GM08714 (cell line): ENCODE measurements around the gene TMEM89.

Source experiments
- H3K4me3 ChIP-seq: fragments of 200-500 bp; sonication (Bioruptor generic); 2 replicates; pipeline ENCODE4 v1.5.1; 2014; ENCODE audit warnings: mild to moderate bottlenecking, low read length, inconsistent platforms
- ZNF274 ChIP-seq: IDR thresholded peaks from 2 replicates; pipeline ENCODE4 v1.6.1; 2012; ENCODE audit warnings: mild to moderate bottlenecking, low read depth, low read length

TMEM89 gene

GRCh38 chr3:48652923-48653715 lies 31.6 kb upstream of the TMEM89 start:
- H3K4me3 ChIP-seq, result no peak overlapping the region
- TF ChIP-seq ZNF274, result no peak

DNA sequence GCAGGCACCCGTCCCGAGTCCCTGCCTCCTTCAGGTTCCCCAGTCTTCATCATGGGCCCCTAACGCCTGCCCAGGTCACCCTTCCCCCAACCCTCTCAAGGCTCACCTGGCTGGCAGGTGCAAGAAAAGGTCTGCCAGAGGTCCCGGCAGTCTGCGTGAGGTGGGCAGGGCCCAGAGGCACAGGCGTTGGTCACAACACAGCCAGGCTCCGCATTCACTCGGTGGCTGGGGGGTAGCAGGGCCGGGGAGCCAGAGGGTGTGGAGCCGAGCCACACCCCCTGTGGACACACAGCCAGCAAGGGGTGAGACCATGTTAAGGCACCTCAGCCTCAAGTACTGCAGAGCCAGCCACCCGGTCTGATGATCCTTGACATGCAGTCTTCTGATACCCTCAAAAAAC lies 30.2 kb upstream of the TMEM89 start:
- no peak overlapping the region for H3K4me3 ChIP-seq
- no peak for TF ChIP-seq ZNF274

- TF ChIP-seq ZNF274, result no peak
These were observed 29.2 kb upstream of the TMEM89 start for GRCh38 chr3:48650723-48651122.

DNA sequence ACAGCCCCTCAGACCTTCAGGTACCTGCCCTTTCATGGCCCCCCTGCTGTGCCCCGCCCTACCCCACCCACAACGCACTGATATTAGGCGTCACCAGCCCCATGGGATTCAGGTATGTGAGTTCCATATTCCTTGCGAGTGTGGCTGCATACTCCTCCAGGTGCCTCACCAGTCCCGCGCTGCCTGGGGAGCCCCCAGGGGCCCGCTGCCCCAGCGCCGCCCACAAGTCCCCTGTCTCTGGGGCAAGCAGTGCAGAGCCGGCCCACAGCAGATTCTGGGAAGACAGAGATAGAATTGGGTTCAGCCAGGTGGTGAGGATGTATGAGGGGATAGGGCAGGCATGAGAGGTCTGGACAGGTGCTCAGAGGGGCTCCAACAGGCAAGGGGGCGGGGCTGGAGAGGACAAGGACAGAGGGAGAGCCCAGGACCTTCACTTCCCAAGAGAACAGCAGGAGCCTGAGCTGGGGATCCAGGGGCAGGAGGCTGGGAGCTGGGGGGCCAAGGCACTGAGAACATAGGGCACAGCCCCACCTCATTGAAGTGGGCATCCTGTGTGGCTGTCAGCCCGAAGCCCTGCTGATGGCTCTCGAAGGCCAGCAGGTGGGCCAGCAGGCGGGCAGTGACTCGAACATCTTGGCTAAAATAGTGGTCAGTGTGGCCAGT lies 26.8 kb upstream of the TMEM89 start:
- no peak overlapping the region for H3K4me3 ChIP-seq
- TF ChIP-seq ZNF274, result no peak

More at GRCh38 chr3:48650723-48651122, 29.2 kb upstream of the TMEM89 start:
- H3K4me3 ChIP-seq, result no peak overlapping the region

DNA sequence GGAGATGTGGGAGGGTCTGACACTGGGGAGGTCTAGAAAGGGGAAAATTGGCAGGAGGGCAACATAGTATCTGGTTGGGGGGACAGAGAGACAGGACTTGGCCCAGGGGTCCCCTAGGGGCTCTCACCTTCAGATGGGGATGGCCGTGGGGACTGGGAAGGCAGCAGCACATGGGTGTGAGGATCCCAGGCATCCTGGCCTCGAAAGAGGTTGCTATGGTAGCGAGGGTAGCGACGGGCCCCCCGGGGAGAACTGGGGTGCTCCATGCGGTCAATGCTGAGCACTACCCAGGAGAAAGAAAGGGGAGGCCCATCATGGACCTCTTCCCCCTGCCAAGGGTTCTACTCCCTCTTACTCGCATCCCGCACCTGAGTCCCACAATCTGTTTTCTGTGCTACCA lies 26.1 kb upstream of the TMEM89 start:
- H3K4me3 ChIP-seq, result no peak overlapping the region
- no peak for TF ChIP-seq ZNF274

DNA sequence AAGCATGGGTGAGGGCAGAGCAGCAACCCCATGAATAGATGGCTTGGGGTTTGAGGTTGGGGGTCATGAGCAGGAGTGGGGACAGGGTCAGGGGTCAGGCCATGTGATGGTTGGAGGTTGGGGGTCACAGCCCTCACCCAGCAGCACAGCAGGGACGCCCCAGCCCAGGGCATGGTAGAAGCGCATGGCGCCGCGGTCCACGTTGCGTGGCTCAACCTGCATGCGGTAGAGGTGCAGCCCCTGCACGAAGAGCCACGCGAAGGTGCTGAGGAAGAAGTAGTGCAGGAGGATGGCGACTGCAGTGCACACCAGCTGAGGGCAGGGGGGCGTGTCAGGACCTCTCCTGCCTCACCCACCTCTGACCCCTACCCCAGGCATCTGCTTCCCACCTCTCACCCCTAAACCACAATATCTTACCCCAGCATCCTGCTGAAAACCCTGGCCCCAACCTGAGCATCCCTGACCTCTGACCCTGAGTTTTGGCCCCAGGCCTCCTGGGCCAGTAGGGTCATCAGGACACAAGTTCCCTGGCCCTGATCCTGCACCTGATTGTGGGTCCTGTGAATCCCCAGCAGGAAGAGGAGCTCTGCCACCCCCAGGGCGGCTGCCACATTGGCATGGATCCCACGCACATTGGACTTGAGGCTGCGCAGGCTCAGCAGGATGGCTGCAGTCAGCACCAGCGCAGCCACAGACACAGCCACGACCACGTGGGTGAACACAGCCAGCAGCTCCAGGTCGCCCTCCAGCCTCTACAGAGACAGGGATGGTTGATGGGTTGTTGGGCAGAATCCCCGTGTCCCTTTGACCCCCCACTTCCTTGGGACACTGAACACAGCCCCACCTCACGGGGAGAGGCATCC lies 23.6 kb upstream of the TMEM89 start:
- TF ChIP-seq ZNF274, result no peak
- H3K4me3 ChIP-seq, result no peak overlapping the region

GRCh38 chr3:48642605-48643004 lies 21.0 kb upstream of the TMEM89 start:
- no peak overlapping the region for H3K4me3 ChIP-seq
- TF ChIP-seq ZNF274, result no peak

- no peak for TF ChIP-seq ZNF274
- no peak overlapping the region for H3K4me3 ChIP-seq
These were observed 19.8 kb upstream of the TMEM89 start for GRCh38 chr3:48641396-48641795.

DNA sequence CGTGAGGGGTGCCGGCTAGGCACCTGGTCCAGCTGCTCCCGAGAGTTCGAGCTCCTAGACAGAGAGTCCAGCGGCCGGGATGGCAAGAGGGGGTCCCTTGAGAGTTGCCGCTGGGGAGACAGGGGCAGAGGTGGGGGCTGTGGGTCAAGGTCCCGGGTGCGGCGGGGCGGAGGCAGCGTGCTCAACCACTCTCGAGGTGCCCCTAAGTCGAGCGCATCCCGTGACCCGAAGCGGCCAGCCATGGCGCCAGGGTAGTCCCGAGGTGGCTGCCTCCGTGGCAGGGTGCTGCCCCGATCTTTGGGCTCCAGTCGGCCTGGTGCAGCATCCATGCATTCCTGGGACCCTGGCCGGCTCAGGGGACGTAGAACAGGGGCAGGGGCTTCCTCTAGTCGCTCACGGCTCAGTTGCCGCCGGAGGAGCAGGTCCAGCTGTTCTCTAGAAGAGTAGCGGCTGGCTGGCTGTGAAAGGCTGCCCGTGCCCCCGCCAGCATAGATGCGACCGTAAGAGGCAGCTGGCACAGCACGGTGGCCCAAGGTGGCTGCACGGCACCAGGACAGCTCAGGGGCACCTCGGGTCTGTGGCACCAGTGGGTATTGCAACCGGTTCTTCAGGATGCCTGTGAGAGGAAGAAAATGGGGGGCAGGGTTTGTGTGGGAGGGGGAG lies 18.5 kb upstream of the TMEM89 start:
- TF ChIP-seq ZNF274, result no peak

GRCh38 chr3:48637305-48637704 lies 15.7 kb upstream of the TMEM89 start:
- no peak overlapping the region for H3K4me3 ChIP-seq
- no peak for TF ChIP-seq ZNF274

More for the DNA sequence above, 18.5 kb upstream of the TMEM89 start:
- no peak overlapping the region for H3K4me3 ChIP-seq

- peak overlapping the region; percentile 66 for H3K4me3 ChIP-seq
- no peak for TF ChIP-seq ZNF274
These were observed 14.6 kb upstream of the TMEM89 start for GRCh38 chr3:48636149-48636655.

DNA sequence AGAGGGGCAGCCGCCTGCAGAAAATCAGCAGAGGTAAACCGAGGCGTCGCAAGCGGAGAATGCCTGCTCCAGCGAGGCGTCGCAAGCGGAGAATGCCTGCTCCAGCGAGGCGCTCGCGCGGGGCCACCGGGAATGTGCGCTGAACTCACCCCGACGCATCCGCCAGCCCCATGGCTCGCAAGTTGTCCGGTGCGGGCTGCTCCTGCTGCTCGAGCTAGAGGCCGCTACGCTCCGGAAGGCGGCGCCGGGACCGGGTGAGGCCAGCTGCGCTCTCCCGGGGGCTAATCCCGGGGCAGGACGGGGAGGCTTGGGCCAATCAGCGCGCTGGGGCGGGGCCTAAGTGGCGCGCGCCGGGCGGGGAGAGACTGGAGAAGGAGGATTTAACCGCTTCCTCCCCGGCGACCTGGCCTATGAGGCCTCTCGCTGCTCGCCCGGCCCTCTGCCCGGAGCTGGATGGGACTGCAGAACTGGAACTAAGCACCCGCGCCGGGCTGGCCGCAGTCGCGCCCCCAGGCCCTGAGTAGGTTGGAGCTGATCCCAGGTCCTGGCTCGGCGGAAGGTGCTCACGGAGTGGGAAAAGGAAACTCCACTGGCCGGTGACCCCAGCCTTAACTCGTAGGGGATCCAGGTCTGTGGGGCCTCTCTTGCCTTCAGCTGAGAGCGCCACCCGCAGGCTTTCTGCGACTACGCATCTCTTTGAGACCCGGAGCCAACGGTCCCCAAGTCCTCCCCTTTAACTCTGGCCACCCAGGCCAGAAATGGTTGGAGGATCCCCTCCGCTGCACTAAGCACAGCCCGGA lies 13.9 kb upstream of the TMEM89 start, which contains the start of gene SLC26A6:
SLC26A6 (minus strand) TSS at position 240 of the 800 bp plus-strand sequence; CDS start at position 172, 68 bp downstream.
- TF ChIP-seq ZNF274, result no peak
- peak within 1 kb of the TSS; percentile 86 for H3K4me3 ChIP-seq

DNA sequence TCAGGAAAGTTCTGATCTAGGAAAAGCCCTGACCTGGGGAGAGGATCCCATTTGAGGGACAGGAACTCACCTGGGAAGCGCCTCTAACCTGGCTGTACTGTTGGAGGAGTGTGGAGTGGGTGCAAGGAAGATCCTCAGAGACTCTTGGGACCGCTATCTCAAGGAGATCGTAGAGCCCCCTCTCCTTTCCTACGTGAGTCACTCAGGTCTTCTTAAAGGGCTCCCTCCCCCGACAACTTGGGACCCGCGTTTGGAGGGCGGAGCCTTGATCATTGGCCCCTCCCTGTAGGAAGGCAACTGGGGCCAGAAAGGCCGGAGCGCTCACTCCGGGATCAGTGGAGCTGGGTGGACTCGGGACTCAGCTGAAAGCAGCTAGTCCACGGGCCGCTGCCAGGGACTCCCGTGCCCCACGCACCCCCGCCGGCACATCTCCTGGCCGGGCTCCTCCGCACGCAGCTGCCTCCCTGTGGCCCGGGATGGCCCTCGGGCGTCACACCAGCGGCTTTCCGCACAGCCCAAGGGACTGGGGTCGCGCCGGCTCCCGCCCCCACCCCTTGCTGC lies 13.2 kb upstream of the TMEM89 start:
- no peak for TF ChIP-seq ZNF274
- peak overlapping the region; percentile 86; the same call in 1 of the 2 replicates for H3K4me3 ChIP-seq
